IPS-NIHi7 (cell line): Measurements from ENCODE around the gene TBC1D22A.

Source experiments
- DNase-seq: peaks from one replicate; pipeline ENCODE4 v3.0.0; 2012; ENCODE audit warnings: mixed read lengths; ENCODE audit errors: extremely low spot score

Gene TBC1D22A

DNA sequence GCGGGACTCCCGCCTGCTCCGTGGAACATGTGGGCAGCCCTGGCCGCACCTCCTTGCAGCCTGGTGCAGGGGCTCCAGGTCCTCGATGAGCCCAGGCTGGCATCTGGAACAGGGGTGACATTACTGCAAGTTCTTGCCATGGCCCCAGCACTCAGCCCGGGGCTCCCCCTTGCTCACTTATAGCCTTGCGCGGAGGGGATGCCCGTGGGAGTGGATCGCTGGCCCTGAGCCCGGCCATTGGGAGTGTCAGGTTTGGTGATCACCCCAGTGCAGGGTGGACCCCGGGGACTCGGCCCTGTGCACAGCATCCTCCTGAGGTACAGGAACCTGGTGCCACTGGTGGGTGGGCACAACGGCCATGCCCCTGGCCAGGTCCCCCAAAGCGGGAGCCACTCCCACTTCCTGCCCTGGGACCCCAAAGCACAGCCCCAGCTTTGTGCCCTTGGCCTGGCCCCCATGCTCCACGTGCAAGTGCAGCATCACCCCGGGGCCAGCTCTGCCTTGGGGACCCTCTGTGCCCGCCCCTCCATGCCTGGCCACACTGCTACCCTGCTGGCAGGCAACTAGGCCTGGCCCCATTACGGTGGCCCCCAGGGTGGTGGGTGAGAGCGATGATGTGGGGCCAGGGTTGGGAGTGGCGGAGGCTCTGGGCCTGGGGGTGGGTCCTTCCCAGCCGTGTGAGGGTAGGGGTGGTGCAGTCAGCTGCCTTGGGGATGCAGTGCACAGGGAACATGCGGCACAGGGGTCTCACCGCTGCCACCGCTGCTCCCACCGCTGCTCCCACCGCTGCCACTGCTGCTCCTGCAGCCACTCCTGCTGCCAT, 439.8 kb downstream of the TBC1D22A start:
- DNase-seq: no peak

DNA sequence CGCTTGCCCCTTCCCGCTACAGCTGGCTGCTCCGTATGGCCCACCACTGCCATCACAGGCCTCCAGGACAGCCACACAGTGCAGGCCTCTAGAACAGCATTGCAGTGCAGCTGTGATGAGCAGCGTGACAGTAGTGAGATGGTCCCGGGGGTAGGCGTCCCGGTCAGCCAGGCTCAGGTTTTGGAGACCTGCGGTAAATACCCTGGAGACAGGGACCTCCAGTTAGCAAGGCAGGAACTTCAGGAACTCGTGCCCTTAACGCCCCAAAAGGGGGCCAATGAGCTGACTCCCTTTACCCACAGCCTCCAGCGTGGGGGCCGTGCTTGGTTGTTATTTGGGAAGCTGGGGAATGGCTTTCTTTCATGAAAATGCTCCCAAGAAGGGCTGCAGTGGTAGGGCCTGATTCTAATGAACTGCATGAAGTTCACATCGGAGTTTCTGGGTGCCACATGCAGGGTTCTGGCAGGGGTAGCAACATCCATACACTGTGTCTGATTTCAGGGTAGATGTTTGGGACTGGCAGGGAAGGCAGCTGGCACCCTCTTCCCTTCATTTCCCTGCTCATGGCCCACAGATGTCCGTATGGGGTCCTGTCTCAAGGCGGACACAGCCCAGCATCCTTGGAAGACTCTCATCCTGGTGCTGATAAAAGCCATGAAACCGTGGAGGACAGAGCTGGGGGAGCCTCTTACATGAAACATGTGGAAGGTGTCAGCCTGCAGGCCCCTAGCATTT, 440.5 kb downstream of the TBC1D22A start:
- no peak for DNase-seq

DNA sequence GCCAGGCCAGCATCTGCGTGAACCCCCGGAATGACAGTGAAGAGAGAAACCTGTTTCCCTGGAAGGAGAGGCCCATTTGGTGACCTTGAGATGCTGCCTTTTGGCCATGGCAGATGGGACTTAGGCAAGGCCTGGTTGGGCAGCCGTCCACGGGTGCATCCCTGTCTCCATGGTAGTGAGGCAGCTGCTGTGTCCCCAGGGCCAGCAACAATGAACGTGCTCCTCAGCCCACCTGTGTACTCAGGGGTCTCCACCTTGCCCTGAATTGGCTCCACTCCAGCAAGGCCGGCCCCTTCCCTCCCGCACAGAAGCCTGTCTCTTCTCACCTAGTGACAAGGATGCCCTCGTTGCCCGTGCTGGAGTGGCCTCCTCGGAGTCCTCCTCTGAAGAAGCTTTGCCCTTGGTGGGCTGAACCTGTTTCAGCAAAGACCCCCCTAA, 441.1 kb downstream of the TBC1D22A start:
- DNase-seq: no peak

DNA sequence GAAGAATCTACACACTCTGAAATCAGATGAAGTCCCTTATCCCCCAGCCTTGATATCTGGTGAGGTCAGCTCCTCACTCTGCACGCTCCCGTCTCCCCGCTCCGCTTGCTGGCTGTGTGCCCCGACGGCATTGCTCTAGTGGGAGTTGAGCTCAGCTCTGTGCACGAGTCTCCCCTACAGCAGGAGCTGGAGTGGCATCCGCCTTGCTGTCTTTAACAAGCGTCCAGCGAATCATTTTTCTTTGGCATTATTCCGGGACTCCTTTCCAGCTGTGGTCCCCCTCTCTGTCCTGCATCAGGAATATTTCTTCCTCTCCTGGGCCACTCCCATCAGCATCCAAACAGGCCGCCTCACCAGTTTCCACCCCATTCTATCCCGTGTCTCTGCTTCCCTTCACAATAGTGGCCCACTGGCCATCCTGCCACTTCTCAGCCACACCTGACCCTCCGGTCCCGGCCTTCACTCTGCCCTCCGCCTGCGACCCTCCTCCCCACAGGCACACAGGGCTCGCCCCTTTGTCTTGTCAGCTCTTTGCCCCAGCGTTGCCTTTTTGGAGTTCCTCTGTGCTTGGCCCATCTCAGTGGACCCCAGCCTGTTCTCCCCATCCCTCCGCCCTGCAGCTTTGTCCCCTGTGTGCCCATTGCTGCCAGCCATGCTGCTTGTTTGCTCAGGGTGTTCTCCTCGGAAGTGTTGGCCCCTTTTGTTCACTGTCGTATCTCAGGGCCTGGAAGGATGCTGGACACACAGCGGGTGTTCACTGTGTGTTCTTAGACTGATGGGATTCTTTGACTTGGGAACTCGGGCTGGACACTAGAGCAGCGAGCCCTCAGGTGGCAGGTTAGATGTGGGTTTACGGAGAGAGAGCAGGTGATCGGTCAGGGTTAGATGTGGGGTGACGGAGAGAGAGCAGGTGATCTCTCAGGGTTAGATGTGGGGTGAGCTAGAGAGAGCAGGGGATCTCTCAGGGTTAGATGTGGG, 441.8 kb downstream of the TBC1D22A start:
- DNase-seq: no peak

DNA sequence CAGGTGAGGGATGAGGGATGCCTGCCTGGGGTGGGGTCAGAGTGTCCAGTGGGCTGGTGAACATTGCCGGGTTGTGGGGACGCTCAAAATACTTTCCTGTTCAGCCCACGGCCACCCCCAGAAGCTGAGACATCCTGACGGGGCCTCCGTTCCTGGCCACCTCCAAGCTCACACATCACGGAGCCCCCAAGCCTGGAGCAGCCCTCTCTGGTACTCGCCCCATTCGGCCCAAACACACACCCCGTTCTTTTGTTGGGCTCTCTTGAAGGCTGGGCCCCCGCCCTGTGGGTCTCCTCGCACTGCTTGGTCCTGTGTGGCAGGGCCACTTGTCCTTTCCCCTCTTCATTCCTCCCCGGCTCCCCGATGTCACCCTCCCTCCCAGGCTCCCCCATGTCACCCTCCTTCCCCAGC, 442.6 kb downstream of the TBC1D22A start:
- no peak for DNase-seq

DNA sequence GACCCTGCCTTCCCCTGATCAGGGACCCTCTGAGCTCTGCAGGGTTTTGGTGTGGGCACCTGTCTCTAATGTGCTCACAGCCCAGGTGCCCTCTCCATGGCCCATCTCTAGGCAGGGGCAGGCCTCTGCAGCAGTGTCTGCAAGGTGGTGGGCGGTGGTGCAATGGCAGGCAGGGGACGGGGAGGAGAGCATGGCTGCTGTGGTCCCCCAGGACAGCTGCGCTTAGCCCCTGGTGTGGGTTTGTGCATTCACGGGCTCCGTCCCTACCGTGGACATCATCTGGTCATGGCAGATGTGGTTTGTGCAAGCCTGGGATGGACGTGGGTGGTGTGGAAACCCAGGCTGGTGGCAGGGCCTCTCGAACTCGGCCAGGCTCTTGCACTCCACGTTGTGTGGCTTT, 443.1 kb downstream of the TBC1D22A start:
- no peak for DNase-seq

DNA sequence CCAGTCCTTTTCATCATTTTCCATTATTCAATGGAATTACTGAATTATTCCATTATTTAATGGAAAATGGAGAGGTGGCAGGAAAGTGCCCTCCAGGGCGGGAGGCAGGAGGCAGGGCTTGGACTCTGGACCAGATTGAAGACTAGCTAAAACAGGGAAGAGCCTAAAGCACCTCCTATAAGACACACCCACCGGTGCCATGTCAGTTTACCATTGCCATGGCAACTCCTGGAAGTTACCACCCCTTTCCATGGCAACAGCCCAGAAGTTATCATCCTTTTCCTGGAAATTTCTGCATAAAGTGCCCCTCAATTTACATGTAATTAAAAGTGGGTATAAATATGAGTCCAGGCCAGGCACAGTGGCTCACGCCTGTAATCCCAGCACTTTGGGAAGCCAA, 443.7 kb downstream of the TBC1D22A start:
- DNase-seq: no peak

DNA sequence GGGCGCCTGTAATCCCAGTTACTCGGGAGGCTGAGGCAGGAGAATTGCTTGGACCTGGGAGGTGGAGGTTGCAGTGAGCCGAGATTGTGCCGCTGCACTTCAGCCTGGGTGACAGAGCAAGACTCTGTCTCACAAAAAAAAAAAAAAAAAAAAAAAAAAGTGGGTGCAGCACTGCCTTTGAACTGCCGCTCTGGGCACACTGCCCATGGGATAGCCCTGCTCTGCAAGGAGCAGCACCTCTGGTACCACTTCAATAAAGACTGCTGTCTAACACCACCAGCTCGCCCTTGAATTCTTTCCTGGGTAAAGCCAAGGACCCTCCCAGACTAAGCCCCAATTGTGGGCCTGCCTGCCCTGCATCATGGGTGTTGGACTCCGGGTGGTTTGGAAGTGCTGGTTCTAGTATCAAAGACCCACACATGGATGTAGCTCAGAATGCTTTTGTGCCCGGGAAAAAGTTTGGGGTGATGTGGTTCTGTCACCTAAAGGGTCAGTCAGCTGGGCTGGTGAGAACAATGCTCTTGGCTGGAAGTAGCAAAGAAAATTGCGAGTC, 444.3 kb downstream of the TBC1D22A start:
- DNase-seq: no peak

DNA sequence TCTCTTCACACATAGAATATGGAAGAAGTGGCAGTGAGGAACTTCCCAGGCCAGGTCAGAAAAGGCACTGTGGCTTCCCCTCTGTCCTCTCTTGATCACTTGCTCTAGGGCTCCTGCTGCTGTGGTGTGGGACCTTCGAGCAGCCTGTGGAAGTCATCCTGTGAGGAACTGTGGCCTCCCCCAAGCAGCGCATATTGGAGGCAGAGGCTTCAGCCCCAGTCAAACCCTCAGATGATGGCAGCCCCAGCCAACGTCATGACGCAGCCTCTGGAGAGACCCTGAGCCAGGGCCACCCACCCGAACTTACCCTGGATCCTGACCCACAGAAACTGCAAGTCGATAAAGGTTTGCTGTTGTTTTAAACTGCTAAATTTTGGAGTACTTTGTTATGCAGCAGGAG, 444.9 kb downstream of the TBC1D22A start:
- no peak for DNase-seq

DNA sequence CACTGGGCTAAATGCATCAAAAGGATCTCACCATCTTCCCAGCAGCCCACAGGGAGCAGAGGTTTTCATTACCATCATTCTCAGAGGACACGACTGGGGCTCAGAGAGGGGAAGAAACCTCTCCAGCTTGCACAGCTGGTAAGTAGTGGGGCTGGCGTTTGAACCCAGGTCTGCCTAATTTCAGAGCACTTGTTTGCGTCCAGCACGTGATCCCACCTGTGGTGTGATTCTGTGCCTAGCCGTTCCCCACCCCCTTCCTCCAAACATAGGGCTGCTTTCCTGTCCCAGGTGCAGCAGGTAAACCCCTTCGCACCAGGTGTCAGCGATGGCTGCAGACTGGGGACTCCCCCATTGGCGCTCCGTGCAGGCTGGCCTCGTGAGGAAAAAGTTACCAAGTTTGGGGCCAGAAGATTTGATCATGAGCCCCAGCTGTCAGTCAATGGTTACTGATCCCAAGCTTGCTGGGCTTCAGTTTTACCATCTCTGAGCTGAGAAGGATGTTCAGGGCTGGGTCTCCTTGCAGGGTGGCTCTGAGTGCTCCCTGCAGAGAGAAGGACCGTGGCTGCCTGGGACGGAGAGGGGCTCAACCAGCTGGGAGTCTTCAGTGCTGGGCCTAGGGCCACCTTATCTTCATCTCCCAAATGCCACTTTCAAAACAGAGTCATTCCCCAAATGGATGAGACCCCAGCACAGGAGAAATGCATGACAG, 445.6 kb downstream of the TBC1D22A start:
- DNase-seq: no peak

DNA sequence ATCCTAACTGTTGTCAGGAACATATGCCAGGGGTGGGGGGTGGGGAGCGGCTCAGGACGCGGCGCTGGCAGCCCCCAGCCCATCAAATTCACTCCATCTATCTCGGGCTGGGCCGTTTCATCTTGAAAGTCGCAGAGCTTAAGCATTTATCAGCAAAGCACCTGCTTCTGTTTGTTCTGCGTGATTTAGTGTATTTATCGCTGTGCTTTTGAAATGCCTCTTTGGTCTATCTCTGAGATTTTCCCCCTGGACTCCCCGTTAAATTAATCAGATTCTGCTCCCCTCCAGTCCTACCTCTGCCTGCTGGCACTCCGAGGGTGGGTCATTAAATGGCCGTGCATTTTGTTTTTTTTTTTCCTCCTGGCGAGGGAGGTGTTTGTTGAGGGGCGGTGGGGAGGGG, 446.2 kb downstream of the TBC1D22A start:
- DNase-seq: no peak

DNA sequence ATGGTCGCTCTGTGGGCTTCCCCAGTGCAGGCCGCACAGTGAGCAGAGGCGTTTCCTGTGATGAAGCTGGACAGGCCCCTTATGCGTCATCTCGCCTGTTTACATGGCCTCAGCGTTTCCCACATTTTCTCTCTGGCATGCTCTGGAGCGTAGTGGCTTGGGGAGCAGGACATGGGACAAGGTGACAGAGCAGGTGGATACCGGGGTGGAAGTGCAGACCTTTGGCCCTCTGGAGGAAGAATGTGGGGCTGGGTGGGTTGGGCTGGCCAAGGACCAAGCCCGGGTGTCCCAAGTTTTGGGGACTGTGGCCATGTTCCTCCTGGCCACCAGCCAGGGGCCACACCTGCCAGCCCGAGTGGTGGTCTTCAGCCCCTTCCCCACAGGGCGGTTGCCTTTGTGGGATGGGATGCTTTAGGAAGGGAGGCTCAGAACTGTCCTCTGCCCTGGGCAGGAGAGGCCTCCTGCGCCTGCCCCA, 446.6 kb downstream of the TBC1D22A start:
- DNase-seq: no peak

DNA sequence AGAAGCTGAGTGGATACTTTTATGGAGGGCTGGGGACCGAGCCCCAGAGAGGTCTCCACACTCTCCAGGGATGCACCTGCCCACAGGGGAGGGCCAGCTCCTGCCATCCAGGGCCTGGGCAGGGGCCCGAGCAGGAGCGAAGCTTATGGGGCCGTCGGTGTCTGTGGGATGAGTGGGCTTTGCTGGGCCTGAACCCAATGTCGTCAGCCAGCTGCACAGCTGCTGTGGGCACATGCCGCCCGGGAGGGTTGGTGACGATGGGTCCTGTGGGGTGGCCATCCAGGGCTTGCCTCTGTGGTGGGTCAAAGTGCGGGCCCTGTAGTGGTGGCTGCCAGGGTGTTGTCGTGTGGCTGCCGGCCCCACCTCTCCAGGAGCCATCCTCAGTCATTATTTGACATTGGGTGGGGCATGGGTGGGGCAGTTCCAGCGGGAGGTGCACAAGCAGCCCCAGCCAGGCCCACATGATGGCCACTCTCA, 447.1 kb downstream of the TBC1D22A start:
- no peak for DNase-seq

DNA sequence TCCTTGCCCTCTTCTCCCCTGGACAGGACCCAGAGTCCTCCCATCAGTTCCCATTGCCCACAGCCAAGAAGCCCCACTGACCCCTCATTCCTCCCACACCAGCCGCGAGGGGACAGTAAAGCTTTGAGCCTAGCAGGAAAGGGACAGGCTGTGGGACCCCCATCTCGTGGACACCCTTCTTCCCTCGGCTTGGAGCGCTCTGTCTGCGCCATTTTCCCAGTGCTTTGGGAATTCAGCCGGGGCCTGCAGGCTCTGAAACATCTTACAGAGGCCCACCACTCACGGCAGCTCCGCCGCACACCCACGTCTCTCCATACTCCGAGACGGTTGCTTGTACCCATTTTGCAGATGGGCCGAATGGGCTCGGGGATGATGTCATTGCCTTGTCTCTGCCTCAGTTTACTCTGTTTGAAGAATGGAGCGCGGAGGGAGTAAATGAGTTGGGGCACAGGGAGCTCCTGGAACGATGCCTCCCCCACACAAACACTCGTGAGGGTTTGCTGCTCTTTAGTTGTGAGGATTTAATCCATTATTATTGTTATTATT, 447.7 kb downstream of the TBC1D22A start:
- no peak for DNase-seq

DNA sequence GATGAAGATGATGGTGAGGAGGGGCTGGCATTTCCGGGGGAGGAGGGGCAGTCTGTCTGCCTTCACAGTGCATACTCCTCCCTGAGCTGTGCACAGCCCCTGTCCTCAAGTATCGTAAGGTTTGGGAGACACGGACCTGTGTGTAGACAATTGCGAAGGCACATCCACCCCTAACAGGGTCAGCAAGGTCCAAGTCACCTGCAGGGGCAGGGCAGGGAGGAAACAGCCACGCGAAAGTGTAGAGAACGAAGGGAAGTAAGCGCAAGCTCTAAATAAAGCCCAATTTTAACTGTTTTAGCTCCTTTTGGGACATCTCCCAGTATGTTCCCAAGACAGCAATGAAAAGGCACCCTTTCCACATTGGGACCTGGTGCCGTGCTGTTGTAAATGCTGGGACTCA, 448.2 kb downstream of the TBC1D22A start:
- DNase-seq: no peak

DNA sequence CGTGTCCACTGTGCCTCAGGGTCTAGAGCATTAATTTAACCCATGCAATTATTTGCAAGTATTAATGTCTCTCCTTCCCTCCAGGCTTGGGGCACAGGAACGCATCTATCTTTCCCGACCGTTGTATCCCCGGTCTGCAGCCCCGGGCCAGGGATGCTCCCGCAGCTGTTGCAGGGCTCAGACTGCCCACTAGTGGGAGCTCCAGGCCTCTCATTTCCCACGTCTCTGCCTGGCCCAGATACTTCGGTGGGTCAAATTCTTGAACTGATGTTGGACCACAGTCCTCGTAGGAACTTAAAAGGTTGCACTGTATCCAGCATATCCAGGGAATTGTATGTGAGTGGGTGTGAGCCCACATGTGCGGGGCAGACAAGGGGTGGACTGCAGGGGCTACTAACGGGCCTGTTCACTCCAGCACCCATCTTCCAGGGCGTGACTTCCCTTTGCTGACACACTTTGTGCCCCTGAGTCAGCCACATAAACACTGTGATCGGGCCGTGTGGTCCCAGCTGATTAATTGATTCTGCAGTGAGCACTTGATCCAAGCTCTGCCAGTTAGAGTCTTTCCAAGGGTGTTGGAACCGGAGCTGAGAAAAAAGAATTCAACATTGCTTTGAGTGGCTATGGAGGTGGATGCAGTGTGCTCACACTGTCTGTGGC, 451.3 kb downstream of the TBC1D22A start:
- peak; percentile 84 for DNase-seq

DNA sequence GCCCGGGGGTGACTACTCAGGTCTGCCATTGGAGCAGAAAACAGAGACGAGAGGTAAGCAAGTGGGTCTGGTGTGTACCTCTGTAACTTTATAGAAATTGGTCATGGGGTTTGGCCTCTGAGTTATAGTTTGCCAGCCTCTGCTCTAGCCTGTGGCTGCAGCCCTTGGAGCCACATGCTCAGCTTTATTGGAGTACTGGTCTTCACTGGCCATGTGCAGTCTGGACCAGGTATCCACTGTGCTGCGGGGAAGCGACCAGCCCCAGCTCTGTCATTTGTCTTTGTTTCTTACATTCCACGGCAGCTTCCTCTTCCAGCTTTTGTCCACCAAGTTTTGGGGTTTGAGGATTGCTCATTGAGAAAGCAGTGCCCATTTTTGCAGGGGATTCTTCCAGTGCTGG, 453.4 kb downstream of the TBC1D22A start:
- DNase-seq: no peak

DNA sequence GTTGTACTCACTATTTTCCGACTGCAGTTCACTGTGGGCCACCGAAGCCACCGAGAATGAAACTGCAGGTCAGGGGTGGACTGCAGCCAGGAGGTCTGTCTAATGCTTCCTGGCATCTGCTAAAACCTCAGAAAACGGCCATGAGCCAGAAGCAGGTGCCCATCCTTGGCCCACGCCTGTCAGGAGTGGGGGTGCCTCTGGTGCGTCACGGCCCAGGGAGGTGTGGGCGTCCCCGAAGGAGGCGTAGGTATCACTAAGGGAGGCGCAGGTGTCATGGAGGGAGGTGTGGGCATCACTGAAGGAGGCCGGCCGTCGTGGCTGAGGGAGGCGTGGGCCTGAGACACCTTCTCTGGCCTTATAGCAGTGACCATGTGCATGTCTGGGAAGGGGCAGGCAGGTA, 456.2 kb downstream of the TBC1D22A start:
- DNase-seq: no peak

DNA sequence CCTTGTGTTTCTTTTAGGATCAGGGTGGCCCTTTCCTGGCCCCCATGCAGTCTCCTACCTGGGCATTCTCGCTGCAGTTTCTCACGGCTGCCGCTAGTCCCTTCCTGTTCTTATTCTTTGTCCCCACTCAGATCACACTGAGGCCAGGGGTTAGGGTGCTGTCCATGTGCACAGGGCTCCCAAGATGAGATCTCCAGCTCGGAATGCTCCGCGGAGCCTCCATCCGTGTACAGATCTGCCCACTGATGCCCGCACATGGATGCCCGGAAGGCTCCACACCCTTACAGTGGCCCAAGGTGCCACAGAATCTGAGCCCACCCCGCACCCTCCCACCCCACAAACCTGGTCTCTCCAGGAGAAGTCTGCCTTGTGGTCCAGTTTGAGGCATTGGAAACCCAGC, 457.3 kb downstream of the TBC1D22A start:
- no peak for DNase-seq

DNA sequence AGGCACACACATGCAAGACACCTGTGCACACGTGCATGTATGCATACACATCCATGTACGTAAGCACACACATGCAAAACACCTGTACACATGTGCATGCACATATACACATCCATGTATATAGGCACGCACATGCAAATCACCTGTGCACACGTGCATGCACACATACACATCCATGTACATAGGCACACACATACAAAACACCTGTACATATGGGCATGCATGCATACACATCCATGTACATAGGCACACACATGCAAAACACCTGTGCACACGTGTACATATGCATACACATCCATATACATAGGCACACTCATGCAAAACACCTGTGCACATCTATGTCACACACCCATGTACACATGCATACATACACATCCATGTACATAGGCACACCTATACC, 458.3 kb downstream of the TBC1D22A start:
- no peak for DNase-seq
